DOHH2 (cell line): ENCODE measurements around the gene DCP1B.

Experiments
- H3F3A ChIP-seq: fragments of 200-600 bp; sonication (generic), shearing (Covaris generic); 2 replicates; pipeline ENCODE4 v1.6.0; 2016; ENCODE audit warnings: antibody characterized with exemption, mild to moderate bottlenecking; ENCODE audit not compliant: control insufficient read depth, insufficient read depth
- H3K27ac ChIP-seq: fragments of 200-600 bp; sonication (generic); 2 replicates; pipeline ENCODE4 v1.5.1; 2014; ENCODE audit warnings: low read depth, mild to moderate bottlenecking, low read length, moderate library complexity
- H3K27me3 ChIP-seq: fragments of 200-600 bp; sonication (generic); 2 replicates; pipeline ENCODE4 v1.6.1; 2014; ENCODE audit warnings: mild to moderate bottlenecking, low read length, mixed read lengths; ENCODE audit not compliant: control insufficient read depth
- H3K36me3 ChIP-seq: fragments of 200-600 bp; sonication (generic); 2 replicates; pipeline ENCODE4 v1.6.1; 2014; ENCODE audit warnings: mild to moderate bottlenecking, low read length, moderate library complexity, mixed read lengths; ENCODE audit not compliant: control insufficient read depth
- H3K4me1 ChIP-seq: fragments of 200-600 bp; sonication (generic); 2 replicates; pipeline ENCODE4 v1.6.1; 2014; ENCODE audit warnings: mild to moderate bottlenecking, low read length, mixed read lengths; ENCODE audit not compliant: control insufficient read depth
- H3K4me2 ChIP-seq: fragments of 200-600 bp; sonication (generic); 2 replicates; pipeline ENCODE4 v1.6.0; 2014; ENCODE audit warnings: mild to moderate bottlenecking, low read length, moderate library complexity
- H3K4me3 ChIP-seq: fragments of 200-600 bp; sonication (generic); 2 replicates; pipeline ENCODE4 v1.5.1; 2014; ENCODE audit warnings: mild to moderate bottlenecking, low read length, mixed read lengths
- H3K79me2 ChIP-seq: fragments of 200-600 bp; sonication (generic); 2 replicates; pipeline ENCODE4 v1.6.1; 2014; ENCODE audit warnings: mild to moderate bottlenecking, low read length, mixed read lengths; ENCODE audit not compliant: control insufficient read depth
- H3K9me2 ChIP-seq: fragments of 200-600 bp; sonication (generic); replicated peaks from 2 replicates; pipeline ENCODE4 v1.6.1; 2014; ENCODE audit warnings: mild to moderate bottlenecking, low read length, mixed read lengths; ENCODE audit not compliant: control insufficient read depth
- H3K9me3 ChIP-seq: fragments of 200-600 bp; sonication (generic); 2 replicates; pipeline ENCODE4 v1.6.1; 2014; ENCODE audit warnings: antibody characterized with exemption, low read length, mixed read lengths; ENCODE audit not compliant: control insufficient read depth, insufficient read depth
- H4K20me1 ChIP-seq: fragments of 200-600 bp; sonication (generic); 2 replicates; pipeline ENCODE4 v1.6.0; 2014; ENCODE audit warnings: low read depth, mild to moderate bottlenecking, antibody characterized with exemption, low read length, moderate library complexity; ENCODE audit not compliant: control insufficient read depth, insufficient read depth
- EZH2phosphoT487 ChIP-seq: fragments of 200-600 bp; sonication (generic); IDR thresholded peaks from 2 replicates; pipeline ENCODE4 v1.6.1; 2017; ENCODE audit warnings: borderline replicate concordance, mild to moderate bottlenecking, antibody characterized with exemption, low read length, moderate library complexity, mixed read lengths
- TF ChIP-seq, protein P1 (sequence below): fragments of 200-600 bp; sonication (generic); IDR thresholded peaks from one replicate; pipeline ENCODE4 v1.5.1; 2014; ENCODE audit warnings: antibody characterized with exemption, mild to moderate bottlenecking, low read depth, low read length; ENCODE audit not compliant: poor library complexity, severe bottlenecking

Gene DCP1B

DNA sequence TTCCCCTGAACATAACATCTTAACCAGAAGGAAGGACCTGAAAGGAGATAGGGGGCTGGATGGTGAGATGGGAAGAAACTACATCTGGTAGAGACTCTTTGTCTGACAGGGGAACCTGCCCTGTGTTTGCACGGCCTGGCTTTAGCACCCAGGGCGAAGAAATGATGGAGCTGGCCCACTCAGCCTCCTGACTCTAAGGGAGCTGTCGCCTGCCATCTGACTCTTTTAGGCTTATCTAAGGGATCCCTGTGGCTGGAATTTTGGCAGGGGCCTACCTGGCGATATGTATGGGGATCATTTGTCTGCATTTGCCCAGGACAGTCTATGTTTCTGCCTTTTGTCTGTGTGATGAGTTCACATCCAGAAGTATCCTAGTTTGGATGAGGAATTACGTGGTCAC lies 70.2 kb downstream of the DCP1B start:
- H3K27ac ChIP-seq = peak overlapping the region; percentile 57; the same call in 1 of the 2 replicates
- peak overlapping the region; percentile 87 for H3K4me2 ChIP-seq
- peaks cover 8% of the 10 kb centered on the region; the same call in 1 of the 2 replicates for H3K36me3 ChIP-seq
- no peaks in the 10 kb centered on the region for H3K27me3 ChIP-seq
- H3K79me2 ChIP-seq = no peaks in the 10 kb centered on the region
- H3F3A ChIP-seq = peaks cover 10% of the 10 kb centered on the region
- no peaks in the 10 kb centered on the region for H3K9me2 ChIP-seq
- no peaks in the 10 kb centered on the region for H3K9me3 ChIP-seq
- peak overlapping the region; percentile 50; the same call in 1 of the 2 replicates for H3K4me3 ChIP-seq
- TF ChIP-seq, protein P1, sequence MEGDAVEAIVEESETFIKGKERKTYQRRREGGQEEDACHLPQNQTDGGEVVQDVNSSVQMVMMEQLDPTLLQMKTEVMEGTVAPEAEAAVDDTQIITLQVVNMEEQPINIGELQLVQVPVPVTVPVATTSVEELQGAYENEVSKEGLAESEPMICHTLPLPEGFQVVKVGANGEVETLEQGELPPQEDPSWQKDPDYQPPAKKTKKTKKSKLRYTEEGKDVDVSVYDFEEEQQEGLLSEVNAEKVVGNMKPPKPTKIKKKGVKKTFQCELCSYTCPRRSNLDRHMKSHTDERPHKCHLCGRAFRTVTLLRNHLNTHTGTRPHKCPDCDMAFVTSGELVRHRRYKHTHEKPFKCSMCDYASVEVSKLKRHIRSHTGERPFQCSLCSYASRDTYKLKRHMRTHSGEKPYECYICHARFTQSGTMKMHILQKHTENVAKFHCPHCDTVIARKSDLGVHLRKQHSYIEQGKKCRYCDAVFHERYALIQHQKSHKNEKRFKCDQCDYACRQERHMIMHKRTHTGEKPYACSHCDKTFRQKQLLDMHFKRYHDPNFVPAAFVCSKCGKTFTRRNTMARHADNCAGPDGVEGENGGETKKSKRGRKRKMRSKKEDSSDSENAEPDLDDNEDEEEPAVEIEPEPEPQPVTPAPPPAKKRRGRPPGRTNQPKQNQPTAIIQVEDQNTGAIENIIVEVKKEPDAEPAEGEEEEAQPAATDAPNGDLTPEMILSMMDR = no peak
- no peaks in the 10 kb centered on the region for H4K20me1 ChIP-seq
- peaks cover 54% of the 10 kb centered on the region for H3K4me1 ChIP-seq

DNA sequence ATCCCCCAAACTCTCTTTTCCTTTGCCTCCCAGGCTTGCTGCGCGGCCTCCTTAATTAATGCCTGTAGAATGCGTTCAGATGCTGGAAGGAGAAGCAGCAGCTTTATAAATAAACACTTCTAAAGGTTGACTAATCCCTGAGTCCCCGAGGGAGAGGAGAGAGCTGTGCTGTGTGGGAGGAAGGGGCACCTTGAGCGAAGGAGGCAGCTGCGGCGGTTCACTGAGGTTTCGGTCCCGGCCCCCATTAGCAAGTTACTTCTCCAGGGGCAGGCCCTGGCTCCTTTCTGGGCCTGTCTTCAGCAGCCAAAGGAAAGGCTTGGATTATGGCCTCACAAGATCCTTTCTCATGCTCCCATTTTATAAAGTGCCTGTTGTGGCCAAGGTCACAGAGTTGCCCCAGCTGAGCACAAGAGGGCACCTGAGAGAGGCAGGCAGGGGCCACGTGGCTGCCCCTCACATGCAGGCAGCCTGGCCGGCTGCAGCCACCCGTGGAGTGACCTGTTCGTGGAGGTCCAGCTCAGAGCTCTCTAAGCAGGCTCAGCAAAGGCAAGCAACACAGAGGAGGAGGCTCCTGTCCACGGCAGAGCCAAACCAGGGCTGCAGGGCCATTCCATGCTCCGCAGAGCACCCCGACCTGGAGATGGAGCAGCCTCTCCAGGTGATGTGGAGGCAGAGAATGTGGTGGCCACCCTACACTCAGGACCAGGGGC lies 70.8 kb downstream of the DCP1B start:
- H3K27me3 ChIP-seq = no peaks in the 10 kb centered on the region
- peak overlapping the region; percentile 87 for H3K4me2 ChIP-seq
- H3F3A ChIP-seq = peaks cover 11% of the 10 kb centered on the region
- H3K27ac ChIP-seq = peak overlapping the region; percentile 57
- H3K79me2 ChIP-seq = no peaks in the 10 kb centered on the region
- H3K4me3 ChIP-seq = peak overlapping the region; percentile 50
- no peaks in the 10 kb centered on the region for H4K20me1 ChIP-seq
- peaks cover 56% of the 10 kb centered on the region for H3K4me1 ChIP-seq
- H3K9me2 ChIP-seq = no peaks in the 10 kb centered on the region
- peaks cover 5% of the 10 kb centered on the region; the same call in 1 of the 2 replicates for H3K36me3 ChIP-seq
- TF ChIP-seq EZH2phosphoT487 = no peak
- TF ChIP-seq, protein P1 = peak; percentile 34
- H3K9me3 ChIP-seq = no peaks in the 10 kb centered on the region

DNA sequence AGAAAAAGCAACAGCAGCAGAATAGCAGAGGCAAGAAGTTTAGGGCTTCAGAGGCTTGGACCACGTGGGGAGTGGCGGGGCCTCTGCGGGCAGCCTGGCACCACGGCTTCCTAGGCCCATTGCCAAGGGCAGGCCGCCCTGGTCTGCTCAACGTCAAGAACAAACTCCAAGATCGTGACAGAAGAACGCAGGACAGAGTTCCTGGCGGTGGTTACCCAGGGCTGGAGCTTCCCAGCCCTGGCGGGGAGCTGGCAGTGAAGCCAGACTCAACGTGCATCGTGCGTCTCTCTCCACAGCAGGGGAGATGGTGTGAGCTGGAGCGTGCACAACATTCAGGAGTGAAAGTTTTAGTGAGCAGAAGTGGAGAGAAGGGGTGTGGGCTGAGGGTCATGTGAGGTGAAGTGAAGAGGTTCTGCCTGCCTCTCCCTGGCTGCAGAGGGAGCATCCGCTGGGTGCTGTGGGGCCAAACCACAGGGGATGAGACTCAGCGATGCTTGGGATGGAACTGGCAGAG lies 71.9 kb downstream of the DCP1B start:
- Histone ChIP-seq H4K20me1 (no peaks in the 10 kb centered on the region), H3K9me2 (no peaks in the 10 kb centered on the region), H3K36me3 (no peaks in the 10 kb centered on the region), H3F3A (peaks cover 11% of the 10 kb centered on the region), H3K4me1 (peaks cover 56% of the 10 kb centered on the region), H3K27ac (peak overlapping the region; percentile 57), H3K4me3 (peak overlapping the region; percentile 50), H3K79me2 (no peaks in the 10 kb centered on the region), H3K4me2 (peak overlapping the region; percentile 87), H3K27me3 (no peaks in the 10 kb centered on the region), H3K9me3 (no peaks in the 10 kb centered on the region)
- TF ChIP-seq, protein P1 = no peak
- TF ChIP-seq EZH2phosphoT487 = no peak
